Activated B cell treated with CpG ODN at 0.5 μM for 24 hours (primary cell): Measurements from ENCODE around the gene ZNF474. TPM values are rescaled to one million over a fixed set of nuclear protein-coding genes. Genes with fewer than 3 reads are reported as not detected.

Source experiments
- ATAC-seq: fragments of 200-7000 bp; cut with Tn5 transposase; one replicate; pipeline ENCODE4 v1.10.0; 2021; ENCODE audit warnings: low read depth, mild to moderate bottlenecking, moderate library complexity
- CTCF ChIA-PET: fragments of 350-600 bp; sonication (Branson Sonifier 250); formaldehyde crosslinking; loops from one replicate; lab custom pipeline; 2021; ENCODE audit warnings: antibody characterized with exemption; lab: Charles Lee
- POLR2A ChIA-PET: fragments of 350-600 bp; sonication (Branson Sonifier 250); formaldehyde crosslinking; loops from one replicate; lab custom pipeline; 2021; ENCODE audit warnings: antibody characterized with exemption; lab: Charles Lee
- DNase-seq: peaks from one replicate; pipeline ENCODE4 v3.0.0; 2022
- H3K27ac Mint-ChIP-seq: one replicate; pipeline ENCODE4 v1.8.0; 2020; ENCODE audit warnings: mixed read lengths
- H3K27me3 Mint-ChIP-seq: one replicate; pipeline ENCODE4 v1.8.0; 2021; ENCODE audit warnings: mixed read lengths
- H3K36me3 Mint-ChIP-seq: one replicate; pipeline ENCODE4 v1.8.0; 2021; ENCODE audit warnings: low read depth, mixed read lengths
- H3K4me1 Mint-ChIP-seq: one replicate; pipeline ENCODE4 v1.8.0; 2021; ENCODE audit warnings: mixed read lengths
- H3K4me3 Mint-ChIP-seq: one replicate; pipeline ENCODE4 v1.8.0; 2020; ENCODE audit warnings: mild to moderate bottlenecking, mixed read lengths
- H3K9me3 Mint-ChIP-seq: one replicate; pipeline ENCODE4 v1.8.0; 2020; ENCODE audit warnings: mixed read lengths
- intact Hi-C: fragments of 100-400 bp; cut with micrococcal nuclease; formaldehyde crosslinking; loops from one replicate; pipeline ENCODE4 v1.15.1; 2024
- total RNA-seq: library from RNA; stranded (reverse); gene quantifications from 2 replicates; pipeline ENCODE4 v1.2.3, GENCODE V29; 2022
- TF ChIP-seq, protein P1 (sequence below): fragments of 200-600 bp; IDR thresholded peaks from one replicate; pipeline ENCODE4 v1.8.0; 2022; ENCODE audit warnings: antibody characterized with exemption, mild to moderate bottlenecking

Gene ZNF474
- total RNA-seq, 1 donor from 2014 or later = not detected

DNA sequence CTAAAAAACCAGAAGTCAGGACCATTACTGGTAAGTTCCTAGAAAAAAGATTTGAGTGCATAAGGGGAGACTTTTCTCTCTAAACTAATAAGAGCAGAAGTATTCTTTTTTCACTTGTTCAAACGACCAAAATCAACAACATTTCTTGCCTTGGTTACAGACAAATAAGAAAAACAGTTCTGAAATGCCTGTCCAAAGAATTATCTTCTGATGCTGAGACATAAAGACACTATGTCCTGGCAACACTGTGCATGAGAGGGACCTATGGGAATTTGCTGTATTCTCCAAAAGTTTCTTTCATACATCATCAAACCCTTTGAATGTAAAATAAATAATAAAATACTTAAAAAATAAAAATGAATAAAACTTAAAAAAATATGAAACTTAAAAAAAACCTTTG is 50.4 kb downstream of the ZNF474 start:
- POLR2A ChIA-PET = no interaction called here
- TF ChIP-seq, protein P1, sequence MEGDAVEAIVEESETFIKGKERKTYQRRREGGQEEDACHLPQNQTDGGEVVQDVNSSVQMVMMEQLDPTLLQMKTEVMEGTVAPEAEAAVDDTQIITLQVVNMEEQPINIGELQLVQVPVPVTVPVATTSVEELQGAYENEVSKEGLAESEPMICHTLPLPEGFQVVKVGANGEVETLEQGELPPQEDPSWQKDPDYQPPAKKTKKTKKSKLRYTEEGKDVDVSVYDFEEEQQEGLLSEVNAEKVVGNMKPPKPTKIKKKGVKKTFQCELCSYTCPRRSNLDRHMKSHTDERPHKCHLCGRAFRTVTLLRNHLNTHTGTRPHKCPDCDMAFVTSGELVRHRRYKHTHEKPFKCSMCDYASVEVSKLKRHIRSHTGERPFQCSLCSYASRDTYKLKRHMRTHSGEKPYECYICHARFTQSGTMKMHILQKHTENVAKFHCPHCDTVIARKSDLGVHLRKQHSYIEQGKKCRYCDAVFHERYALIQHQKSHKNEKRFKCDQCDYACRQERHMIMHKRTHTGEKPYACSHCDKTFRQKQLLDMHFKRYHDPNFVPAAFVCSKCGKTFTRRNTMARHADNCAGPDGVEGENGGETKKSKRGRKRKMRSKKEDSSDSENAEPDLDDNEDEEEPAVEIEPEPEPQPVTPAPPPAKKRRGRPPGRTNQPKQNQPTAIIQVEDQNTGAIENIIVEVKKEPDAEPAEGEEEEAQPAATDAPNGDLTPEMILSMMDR = no peak
- intact Hi-C loops = no loop called here
- ATAC-seq (no peak), DNase-seq (no peak)
- H3K4me3 Mint-ChIP-seq = no peak overlapping the region
- CTCF ChIA-PET = no interaction called here
- H3K27ac Mint-ChIP-seq = no peak overlapping the region
- H3K9me3 Mint-ChIP-seq = no peaks in the 10 kb centered on the region
- no peaks in the 10 kb centered on the region for H3K36me3 Mint-ChIP-seq
- no peaks in the 10 kb centered on the region for H3K4me1 Mint-ChIP-seq
- peaks cover 2% of the 10 kb centered on the region for H3K27me3 Mint-ChIP-seq

DNA sequence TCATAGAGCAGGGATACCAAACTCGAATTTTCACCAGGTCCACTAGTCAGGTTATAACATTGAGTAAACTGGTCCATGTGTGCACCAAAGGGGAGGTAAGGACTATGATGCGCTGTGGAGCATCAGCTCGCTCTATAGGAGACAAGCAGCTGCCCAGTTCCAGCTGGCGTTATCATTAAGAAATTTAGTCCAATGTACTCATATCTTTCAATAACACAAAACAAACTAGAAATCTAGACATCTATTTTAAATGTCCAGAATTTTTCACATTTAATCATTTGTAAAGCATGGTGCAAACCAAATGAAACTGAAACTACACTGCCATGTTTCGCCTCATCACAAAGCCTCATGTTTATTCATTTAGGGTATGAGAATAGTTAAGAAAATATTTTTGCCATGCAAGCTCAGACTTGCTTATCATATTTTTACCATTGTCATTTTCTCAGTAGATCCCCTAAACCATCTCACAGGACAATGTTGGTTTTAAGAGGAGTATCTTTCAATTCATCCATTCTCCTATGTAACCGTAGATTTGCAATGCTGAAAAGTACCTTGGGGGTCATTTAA is 50.9 kb downstream of the ZNF474 start:
- Mint-ChIP-seq H3K27ac (no peak overlapping the region), H3K4me3 (no peak overlapping the region)
- no peak for ATAC-seq

DNA sequence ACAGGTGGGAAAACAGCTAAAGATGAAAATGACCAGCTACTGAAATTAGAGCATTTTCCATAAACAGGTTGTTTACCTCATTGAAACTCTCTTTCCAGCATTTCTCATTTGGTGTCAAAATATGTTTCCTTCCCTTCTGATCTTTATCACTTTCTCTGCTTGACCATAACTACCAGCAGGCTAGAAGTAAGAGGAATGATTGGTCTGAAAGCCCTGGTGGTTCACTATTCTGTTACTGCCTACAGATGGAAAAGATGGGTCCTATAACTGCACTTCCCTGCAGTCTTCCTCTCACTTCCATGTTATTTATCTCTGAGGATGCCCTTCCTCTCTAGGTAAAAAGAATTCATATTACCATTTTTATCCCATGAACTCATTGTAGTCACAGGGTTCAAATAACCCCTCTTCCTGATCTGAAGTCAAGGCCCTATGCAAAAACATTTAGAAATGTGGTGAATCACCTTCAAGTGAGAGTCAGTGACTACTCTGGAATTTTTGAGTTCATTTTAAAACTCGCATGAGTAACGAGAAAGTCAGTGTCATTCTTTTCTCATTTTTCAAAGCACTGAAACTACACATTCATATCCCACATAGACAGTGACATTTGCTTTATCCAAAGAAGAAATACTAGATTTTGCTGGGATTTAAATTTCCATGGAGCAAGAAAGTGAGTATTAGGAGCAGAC is 51.7 kb downstream of the ZNF474 start:
- no peak overlapping the region for H3K4me3 Mint-ChIP-seq
- no peaks in the 10 kb centered on the region for H3K9me3 Mint-ChIP-seq
- ChIA-PET POLR2A (no interaction called here), CTCF (no interaction called here)
- no peak overlapping the region for H3K27ac Mint-ChIP-seq
- DNase-seq = no peak
- intact Hi-C loops = no loop called here
- H3K27me3 Mint-ChIP-seq = peaks cover 2% of the 10 kb centered on the region
- TF ChIP-seq, protein P1 = no peak
- ATAC-seq = no peak
- H3K36me3 Mint-ChIP-seq = no peaks in the 10 kb centered on the region
- no peaks in the 10 kb centered on the region for H3K4me1 Mint-ChIP-seq

More for the DNA sequence above, 50.9 kb downstream of the ZNF474 start:
- H3K9me3 Mint-ChIP-seq = no peaks in the 10 kb centered on the region
- H3K4me1 Mint-ChIP-seq = no peaks in the 10 kb centered on the region
- ChIA-PET POLR2A (no interaction called here), CTCF (no interaction called here)
- intact Hi-C loops = no loop called here
- peaks cover 2% of the 10 kb centered on the region for H3K27me3 Mint-ChIP-seq
- H3K36me3 Mint-ChIP-seq = no peaks in the 10 kb centered on the region
- TF ChIP-seq, protein P1 = no peak
- no peak for DNase-seq

DNA sequence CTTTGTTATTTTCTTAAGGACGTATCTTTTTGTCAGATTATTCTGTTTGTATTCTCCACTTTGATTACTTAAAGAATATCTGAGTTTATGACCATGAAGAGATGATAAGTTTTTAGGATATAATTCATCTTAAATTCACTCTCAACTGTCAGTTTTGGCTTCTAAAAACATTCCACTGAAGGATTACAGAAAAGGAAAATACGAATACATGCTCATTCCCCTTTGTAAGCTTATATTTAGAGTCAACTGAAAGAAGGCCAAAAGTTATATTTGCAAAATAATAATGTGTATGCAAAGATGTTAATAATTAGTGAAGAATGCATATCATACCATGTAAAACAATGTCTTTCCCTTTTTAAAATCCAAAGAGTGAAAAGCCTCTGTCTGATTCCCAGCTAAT is 52.5 kb downstream of the ZNF474 start:
- H3K4me1 Mint-ChIP-seq = no peaks in the 10 kb centered on the region
- intact Hi-C loops = no loop called here
- H3K4me3 Mint-ChIP-seq = no peak overlapping the region
- CTCF ChIA-PET = no interaction called here
- DNase-seq (no peak), ATAC-seq (no peak)
- TF ChIP-seq, protein P1 = no peak
- H3K9me3 Mint-ChIP-seq = no peaks in the 10 kb centered on the region
- H3K27me3 Mint-ChIP-seq = peaks cover 2% of the 10 kb centered on the region
- POLR2A ChIA-PET = no interaction called here
- no peaks in the 10 kb centered on the region for H3K36me3 Mint-ChIP-seq
- no peak overlapping the region for H3K27ac Mint-ChIP-seq

DNA sequence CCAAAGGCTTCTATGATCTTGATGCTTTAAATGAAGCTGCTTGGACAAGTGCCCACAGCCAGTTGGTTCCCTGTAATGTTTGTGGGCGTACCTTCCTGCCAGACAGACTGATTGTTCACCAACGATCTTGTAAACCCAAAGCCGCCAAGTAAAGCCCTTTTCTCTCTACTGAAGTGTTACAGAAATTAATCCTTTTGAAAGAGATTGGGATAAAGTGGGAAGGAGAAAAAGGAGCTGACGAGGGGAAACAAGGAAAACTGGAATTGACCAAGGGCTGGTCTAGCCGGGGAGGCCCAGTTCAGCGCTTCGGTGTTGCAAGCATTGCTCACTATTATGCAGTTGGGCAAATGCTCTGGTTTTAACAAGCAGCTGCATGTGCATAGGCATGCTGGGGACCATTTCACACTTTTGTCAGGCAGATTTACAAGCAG is 53.2 kb downstream of the ZNF474 start:
- Mint-ChIP-seq H3K9me3 (no peaks in the 10 kb centered on the region), H3K36me3 (no peaks in the 10 kb centered on the region), H3K4me3 (no peak overlapping the region), H3K27me3 (peaks cover 2% of the 10 kb centered on the region), H3K4me1 (no peaks in the 10 kb centered on the region), H3K27ac (no peak overlapping the region)
- ATAC-seq (no peak), DNase-seq (no peak)
- intact Hi-C loops = no loop called here
- ChIA-PET CTCF (no interaction called here), POLR2A (no interaction called here)
- TF ChIP-seq, protein P1 = no peak
